Ishikawa (cell line): ENCODE results near the gene STARD10.

Experiments used
- ZBTB7A ChIP-seq: IDR thresholded peaks from 2 replicates; pipeline ENCODE4 v1.6.1; 2012; ENCODE audit warnings: low read depth
- TF ChIP-seq, protein P1 (sequence below): IDR thresholded peaks from 2 replicates; pipeline ENCODE4 v1.6.1; 2012

GRCh38 chr11:72778535-72779494 lies 15.0 kb downstream of the STARD10 start:
- TF ChIP-seq, protein P1, sequence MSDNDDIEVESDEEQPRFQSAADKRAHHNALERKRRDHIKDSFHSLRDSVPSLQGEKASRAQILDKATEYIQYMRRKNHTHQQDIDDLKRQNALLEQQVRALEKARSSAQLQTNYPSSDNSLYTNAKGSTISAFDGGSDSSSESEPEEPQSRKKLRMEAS, result no peak
- no peak for TF ChIP-seq ZBTB7A
